ENCODE data around the gene MYADML2.

- TF ChIP-seq ZNF274 (IDR thresholded peaks at IDR 0.05; ENCODE audit: borderline replicate concordance, extremely low read depth, low read length) (no peak), POLR2AphosphoS5 (IDR thresholded peaks at IDR 0.05; ENCODE audit: low read depth, low read length) (no peak), TAF1 (IDR thresholded peaks at IDR 0.05; ENCODE audit: low read depth, low read length) (peak; percentile 38; the same call in 1 of the 2 replicates), EZH2 (IDR thresholded peaks at IDR 0.05; ENCODE audit: low read depth, low read length, severe bottlenecking) (no peak), POLR2A (IDR thresholded peaks at IDR 0.05; ENCODE audit: control extremely low read depth in 1 of 2, low read depth in 2 of 2, low read length in 2 of 2) (peak in 1 of 2 experiments; percentile 53; a peak in 1 of 3 replicates)
Measured at GRCh38 chr17:81923302-81924260, 23.5 kb downstream of the MYADML2 start.
